Left lobe of liver (tissue), 2 donors: ENCODE results near the gene KPNA5. TPM values are rescaled to one million over a fixed set of nuclear protein-coding genes. Genes with fewer than 3 reads are reported as not detected.
"Not testable (repeated sequence)": the region's sequence is repeated elsewhere in the genome, so short reads cannot be mapped to it uniquely, and the experiment has no call there.

Experiments
- ATAC-seq: fragments of 200-7000 bp; cut with Tn5 transposase; one replicate; pipeline ENCODE4 v1.9.1; 2020; ENCODE audit warnings: mild to moderate bottlenecking, moderate library complexity
- DNase-seq: peaks from one replicate; pipeline ENCODE4 v3.0.0-alpha.2; 2020; ENCODE audit warnings: low spot score
- total RNA-seq: library from RNA; stranded (reverse); gene quantifications from one replicate; pipeline ENCODE4 v1.2.1, GENCODE V29; 2021
- donor health status: DM: no; HTN: no; CAD: no; lungs with moderate emphysema.
- donor health status: DM: no; HTN: yes; CAD: no.

The KPNA5 gene
- total RNA-seq, 1 donor from 2014 or later, result 1.7 TPM

DNA sequence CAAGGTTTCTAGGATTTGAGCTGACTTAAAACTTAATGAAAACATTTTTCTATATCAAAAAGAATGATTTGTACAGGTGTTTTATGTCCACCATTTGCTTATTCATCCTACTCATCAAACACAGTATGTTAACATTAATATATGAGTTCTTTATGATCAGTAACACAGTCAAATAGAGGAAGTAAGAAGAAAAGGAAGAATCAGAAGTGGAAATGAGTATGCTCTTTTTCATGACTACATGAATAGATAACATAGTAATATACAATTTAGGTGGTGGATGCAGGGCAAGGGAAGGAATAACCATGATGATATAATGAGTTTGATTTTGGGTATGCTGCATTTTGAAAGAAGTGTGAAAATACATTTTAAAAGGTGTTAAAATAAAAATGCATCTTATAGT lies 16.5 kb downstream of the KPNA5 start:
- ATAC-seq, result no peak
- DNase-seq, result no peak

DNA sequence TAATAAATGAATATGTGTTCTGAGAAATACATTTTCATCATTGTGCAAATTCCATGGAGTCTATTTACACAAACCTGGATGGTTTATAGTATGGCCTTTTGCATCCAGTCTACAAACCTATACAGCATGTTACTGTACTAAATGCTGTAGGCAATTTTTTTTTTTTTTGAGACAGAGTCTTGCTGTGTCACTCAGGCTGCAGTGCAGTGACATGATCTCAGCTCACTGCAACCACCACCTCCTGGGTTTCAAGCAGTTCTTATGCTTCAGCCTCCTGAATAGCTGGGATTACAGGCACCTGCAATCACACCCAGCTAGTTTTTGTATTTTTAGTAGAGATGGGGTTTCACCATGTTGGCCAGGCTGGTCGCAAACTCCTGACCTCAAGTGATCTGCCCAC lies 22.9 kb downstream of the KPNA5 start:
- ATAC-seq, result not testable (repeated sequence)

DNA sequence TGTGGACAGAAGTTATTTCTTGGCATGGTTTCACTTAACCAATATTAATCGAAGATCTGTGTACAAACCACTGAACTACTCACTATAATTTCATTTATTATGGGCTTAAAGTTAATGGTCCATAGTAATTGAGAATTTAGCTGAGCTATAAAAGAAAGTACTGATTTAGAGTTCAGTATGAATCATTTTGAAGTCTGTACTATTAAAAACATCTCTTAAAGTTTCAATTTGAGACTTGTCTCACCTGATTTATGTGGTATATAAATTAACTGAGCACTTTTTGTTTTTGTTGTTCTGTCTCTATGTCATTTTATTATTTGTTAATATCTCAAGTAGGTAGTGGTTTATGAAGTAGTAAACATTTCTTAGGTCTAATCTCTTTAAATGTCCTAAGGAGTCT lies 24.9 kb downstream of the KPNA5 start:
- ATAC-seq, result no peak

More for the DNA sequence above, 22.9 kb downstream of the KPNA5 start:
- not testable (repeated sequence) for DNase-seq

DNA sequence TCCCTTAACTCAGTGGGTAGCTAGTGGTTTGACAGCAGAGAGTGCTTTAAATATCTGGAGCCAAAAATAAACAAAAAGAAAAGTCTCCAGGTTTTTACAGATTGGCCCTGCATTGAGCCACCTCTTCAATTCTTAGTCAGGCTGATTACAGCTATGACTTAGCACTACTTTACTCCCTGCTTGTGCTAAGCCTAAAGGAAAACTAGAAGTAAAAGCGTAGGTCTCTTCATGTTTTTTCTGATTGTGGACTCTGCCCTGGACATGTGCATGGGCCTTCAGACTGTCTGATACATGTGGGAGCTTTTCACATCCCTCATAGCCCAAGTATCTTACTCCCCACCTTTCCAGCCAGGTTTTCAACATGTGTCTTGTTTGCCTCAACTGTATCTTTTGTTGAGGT lies 33.3 kb downstream of the KPNA5 start:
- no peak for DNase-seq
- ATAC-seq, result no peak

More for the DNA sequence above, 24.9 kb downstream of the KPNA5 start:
- DNase-seq, result no peak

DNA sequence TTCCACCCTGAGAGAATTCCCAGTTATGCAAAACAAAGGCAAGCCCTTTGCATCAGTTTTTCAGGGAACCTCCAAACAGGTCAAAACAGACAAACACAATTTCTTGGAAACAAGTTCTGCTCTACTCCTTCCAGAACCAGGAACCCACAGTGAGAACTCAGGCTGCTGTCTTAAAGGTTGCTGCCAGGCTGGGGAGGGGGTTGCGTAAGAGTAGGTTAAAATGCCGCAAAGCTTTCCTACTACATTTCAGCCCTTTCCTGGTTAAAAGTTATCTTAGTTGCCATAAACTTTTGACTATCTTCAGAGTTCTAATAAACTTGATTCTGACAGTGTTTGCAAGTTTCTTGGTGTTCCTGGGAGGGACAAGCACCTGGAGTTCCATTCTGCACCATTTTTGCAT lies 33.8 kb downstream of the KPNA5 start:
- no peak for ATAC-seq
- DNase-seq, result no peak

DNA sequence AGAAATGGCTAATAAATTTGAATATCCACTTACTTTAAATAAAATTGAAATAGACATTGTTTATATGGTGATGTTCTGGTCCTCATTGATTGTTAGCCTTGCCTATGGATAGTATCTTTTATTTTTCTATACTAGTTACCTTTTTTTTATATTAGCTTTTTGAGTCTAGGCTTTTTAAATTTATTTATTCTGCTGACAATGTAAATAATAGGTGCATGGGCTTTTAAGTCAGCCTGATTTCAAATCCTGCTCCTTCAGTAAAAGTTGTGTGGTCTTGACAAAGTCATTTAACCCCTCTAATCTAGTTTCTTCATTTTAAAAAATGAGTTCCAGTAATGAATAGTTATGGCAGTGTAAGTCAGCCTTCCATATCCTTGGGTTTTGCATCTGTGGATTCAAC lies 45.9 kb downstream of the KPNA5 start:
- DNase-seq, result no peak
- ATAC-seq, result no peak

DNA sequence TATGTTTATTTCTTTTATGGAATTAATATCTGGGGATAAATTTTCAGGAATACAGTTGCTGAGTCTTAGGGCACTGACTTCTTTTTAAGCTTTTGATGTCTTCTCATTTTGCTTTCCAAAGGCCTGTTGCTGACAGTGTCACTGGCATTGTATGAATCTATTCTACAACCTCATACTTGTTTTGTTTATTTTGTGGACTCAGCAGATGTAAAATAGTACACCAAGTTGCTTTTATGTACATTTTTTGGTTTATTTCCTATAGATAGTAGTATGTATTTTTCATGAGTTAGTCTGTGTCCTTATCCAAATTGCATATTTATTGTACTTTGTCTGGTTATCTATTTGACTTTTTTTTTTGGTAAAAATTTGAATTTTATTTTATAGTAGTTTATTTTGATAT lies 49.5 kb downstream of the KPNA5 start:
- ATAC-seq (no peak), DNase-seq (no peak)

DNA sequence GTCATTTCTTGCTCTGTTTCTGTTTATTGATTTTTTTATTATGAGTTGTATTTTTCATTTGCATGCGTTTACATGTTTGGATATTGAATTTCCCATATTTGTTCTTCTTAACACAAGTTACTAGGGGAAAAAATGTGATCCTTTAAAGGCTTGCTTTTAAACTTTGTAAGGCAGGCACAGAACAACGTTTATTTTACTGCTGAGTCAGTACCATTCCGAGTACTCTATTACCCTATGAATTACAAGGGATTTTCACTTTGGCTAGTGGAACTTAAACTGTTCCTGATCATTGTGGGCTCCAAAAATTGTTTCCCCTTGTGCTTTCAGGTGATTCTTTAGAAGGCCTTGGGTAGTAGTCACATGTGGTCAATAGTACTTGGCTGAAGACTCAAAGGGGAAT lies 56.0 kb downstream of the KPNA5 start:
- DNase-seq (no peak), ATAC-seq (no peak)

DNA sequence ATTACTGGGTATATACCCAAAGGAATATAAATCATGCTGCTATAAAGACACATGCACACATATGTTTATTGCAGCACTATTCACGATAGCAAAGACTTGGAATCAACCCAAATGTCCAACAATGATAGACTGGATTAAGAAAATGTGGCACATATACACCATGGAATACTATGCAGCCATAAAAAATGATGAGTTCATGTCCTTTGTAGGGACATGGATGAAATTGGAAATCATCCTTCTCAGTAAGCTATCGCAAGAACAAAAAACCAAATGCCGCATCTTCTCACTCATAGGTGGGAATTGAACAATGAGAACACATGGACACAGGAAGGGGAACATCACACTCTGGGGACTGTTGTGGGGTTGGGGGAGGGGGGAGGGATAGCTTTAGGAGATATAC lies 59.5 kb downstream of the KPNA5 start:
- ATAC-seq, DNase-seq: not testable (repeated sequence)

DNA sequence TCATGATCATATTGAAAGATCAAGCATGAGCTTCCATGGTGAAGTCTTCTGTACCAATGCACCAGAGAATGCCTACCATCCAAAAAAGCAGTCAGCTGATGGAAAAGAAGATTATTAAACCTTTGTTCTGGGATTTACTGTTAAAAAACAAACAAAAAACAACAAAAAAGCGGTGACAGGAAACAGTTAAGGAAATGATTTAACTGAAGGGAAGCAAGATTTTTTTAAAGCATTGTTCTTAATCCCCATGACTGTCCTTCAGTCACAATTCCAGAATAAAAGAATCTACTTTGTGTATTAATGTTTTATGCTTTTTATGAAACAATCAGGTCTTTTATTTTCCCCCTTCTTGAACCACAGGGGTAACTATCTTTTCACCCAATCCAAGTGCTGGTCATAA lies 60.6 kb downstream of the KPNA5 start:
- no peak for DNase-seq

DNA sequence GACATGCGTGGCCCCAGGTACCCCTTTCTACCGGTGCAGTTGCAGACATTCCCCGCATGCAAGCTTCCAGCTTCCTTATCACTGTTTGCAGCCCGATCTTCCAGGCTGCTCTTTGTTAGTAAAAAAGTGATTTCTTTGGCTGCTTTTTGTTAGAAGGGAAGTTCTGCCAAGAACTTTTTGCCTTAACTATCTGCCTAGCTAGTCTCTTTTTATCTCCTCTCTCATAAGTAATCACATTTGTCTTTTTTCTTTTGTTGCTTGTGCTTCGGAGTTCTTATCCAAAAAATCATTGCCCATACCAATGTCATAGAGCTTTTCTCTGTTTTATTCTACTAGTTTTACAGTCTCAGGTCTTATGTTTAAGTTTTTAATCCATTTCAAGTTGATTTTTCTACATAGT lies 64.2 kb downstream of the KPNA5 start:
- no peak for DNase-seq

More for the DNA sequence above, 60.6 kb downstream of the KPNA5 start:
- no peak for ATAC-seq

DNA sequence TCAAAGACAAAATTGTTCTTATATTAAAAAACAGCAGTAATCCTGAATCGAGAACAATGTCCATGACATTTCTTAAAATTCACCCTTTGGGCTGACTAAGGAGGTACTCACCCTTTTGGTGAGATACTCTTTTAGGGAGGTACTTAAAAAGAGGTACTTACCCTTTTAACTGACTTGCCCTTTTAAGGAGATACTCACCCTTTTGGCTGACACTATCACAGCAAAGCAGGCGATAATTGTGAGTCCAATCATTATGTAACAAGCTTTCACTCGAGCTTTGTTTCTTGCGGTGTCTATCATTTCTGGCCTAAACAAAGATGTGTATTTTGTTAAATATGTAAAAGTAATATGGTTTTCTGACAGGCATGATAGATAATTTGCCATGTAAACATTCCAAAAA lies 80.8 kb downstream of the KPNA5 start:
- ATAC-seq, result no peak
- no peak for DNase-seq

More for the DNA sequence above, 64.2 kb downstream of the KPNA5 start:
- ATAC-seq, result no peak

DNA sequence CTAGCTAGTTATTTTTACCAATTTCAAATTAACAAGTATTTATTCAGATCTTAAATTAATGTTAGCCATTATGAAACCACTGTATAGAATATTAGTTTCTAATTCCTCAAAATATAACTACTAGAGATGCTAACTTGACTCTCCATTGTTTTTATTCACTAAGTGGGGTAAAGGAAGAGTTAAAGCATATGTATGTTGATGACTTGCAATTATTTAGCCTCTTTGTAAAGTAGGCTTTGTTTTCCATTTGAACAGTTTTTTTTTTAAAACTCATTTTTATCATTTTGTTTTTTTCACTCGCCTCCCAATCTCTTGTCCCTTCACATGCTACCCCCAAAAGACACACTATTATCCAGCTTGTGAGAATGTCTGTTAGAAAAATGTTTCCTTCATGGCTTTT lies 81.2 kb downstream of the KPNA5 start:
- DNase-seq, result no peak
- no peak for ATAC-seq

DNA sequence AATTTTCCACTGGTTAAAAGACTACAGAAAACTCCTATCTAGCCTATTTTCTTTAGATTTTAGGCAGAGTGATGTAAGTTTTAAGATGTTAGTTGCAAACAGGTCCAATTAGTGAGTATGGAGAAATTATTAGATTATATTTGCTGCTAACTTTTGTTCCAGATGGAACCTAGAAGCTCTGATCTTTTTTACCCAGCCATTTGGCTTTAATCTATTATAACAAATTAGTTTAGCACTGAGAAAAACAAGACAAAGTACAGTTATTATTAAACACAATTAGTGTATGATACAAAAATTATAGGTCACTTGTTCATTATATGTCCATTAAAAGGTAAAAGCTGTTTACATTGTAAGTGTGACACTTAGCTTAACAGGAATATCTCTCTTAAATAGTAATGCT lies 82.0 kb downstream of the KPNA5 start:
- DNase-seq, result no peak
- no peak for ATAC-seq

DNA sequence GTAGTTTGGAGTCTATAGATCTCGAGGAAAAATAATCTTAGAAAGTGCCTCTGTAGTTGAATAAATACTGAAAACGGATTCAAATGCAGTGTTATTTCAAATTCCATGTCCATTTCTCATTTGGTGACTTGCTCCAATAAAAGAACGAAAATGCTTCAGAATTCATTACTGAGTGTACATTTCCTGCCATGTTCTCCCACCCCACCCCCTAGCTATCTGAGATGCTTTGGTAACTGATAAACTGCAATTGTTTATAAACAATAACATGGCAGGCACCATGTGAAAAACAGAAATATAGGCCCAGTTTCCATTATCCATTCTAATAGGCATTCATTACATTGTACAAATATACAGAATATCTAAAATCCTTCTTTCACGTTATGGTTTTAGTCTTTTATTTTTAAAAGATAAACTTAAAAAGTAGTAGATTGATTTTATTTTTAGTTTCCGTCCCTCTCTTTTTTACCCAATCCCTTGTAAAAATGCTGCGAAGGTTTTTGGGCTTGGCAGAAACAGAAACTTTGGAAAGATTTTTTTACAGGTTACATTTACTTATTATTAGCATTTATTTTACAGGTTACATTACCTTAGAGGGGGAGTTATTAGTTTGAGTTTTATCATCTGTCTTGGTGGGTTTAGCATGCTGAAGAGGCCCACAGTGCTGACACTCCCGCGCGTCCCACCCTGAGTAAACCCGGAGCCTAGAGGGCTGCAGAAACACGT lies 83.1 kb downstream of the KPNA5 start:
- DNase-seq (no peak), ATAC-seq (no peak)

DNA sequence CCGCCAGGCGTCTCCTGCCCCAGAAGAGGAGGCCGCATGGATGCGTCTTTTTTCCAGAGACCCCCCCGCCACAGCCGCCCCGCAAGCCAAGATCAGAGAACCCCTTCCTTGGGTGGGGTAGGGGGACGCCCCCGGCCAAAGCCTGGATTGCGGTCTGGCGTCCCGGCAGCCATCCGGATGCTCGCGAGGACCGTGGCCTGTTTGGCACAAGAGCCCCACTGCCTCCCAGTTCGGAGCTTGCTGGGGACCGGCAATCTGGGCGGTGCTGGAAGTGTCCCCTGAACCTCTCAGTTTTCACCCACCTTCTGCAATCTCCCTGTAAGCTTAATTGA lies 83.6 kb downstream of the KPNA5 start:
- no peak for ATAC-seq
- DNase-seq, result no peak

DNA sequence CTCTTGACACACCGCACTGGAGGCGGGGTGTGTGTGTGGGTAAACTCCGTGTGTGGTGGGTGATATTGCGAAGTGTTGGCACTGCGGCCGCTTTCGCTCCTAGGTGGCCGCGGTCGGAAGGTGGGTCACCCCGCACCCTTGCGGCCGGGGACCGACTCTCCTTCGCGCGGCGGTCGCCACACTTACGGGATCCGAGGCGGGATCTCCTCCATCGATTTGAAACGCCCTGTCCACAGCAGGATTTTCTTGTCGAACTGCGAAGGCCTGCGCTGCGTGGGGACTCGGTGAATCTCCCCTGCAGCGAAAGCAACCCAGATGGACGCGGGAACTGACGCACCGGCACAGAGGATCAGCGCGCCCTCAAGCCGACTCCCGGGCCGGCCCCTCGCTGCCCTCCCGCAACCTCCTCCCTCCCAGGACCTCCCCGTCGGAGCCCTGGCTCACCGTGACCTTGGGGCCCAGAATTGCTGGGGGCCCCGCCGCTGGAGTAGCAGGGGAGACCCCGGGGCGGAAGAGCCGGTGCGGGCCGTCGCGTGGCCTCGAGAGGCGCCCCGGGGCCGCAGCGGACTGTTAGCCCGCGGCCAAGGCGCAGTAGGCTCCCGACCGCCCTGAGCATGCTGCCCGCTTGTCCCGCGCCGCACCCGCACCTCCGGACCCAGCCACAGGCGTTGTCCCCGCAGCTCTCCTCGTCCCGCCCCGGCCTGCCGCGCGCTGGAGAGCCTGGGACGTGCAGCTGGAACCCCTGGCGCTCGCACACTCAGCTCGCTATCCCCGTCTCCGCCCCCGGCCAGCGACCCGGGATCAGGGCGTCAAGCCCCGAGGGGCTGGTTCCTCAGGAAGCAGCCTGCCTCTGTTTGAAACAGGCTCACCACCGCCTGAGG lies 84.2 kb downstream of the KPNA5 start, which contains the start of gene FAM162B:
FAM162B (minus strand) TSS at position 759 of the 881 bp plus-strand sequence; CDS start at position 616, 143 bp downstream.
- ATAC-seq (peak; percentile 59), DNase-seq (no peak)

DNA sequence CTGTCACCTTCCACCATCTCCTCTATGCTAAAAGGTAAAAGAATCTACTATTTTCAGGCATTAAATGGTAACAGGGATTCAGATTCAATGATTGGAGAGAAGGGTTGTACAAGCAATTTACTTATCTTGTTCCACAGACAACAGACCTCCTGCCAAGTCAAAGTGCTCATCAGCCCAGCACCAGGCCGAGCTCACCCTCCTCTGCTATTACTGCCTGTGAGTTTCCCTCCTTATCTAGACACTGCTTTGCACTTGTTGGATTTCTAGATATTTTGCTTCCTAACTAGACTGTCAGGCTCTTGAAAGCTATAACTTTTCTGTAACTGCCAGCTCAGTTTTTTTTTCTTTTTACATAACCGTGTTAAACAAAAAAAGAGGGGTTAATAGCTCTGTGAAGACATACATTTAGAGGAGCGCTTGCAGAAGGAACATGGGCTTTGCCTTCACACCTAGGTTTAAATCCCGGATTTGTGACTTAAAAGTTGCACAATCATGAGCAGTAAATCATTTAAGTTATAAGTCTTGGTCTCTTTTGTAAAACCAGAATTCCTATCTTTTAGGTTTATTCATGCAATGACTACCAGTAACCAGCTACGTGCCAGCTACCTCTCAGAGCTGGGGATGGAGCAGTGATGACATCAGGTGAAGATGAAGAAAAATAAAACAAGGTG lies 85.6 kb downstream of the KPNA5 start:
- ATAC-seq (no peak), DNase-seq (no peak)

DNA sequence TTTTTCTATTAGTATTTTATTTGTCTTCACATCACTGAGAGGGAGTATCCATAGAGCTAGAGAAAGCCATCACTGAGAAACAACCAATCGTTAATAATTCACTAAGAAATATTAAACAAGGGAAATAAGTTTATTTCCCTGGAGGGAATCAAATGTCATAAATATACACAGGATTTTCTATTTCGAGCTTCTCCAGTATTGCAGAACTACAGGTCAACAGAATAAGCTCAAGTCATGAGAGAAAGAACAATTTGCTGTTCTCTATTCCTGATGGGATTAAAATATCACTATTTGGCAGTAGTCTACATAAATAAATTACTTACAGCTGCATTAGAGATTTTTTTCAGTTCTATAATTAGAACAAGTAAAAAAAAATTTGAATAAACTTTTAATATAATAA lies 86.7 kb downstream of the KPNA5 start:
- DNase-seq, result no peak
- no peak for ATAC-seq

DNA sequence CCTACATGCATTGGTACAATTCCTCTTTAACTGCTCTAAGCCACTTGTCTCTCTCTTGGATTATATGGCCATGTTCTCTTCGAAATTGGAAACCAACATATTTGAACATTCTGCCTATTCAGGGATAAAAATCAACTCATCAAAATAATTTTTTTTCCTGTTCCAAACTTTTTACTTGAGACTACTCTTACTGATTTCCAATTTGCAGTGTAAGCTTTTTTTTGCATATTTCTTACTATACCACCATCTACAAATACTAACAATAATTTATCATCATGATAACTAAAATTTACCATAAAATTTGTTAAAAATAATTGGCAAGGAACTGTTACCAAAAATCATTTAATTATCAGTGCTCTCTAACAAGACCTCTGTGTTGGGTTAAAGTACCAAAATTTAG lies 91.4 kb downstream of the KPNA5 start:
- no peak for ATAC-seq
- no peak for DNase-seq

DNA sequence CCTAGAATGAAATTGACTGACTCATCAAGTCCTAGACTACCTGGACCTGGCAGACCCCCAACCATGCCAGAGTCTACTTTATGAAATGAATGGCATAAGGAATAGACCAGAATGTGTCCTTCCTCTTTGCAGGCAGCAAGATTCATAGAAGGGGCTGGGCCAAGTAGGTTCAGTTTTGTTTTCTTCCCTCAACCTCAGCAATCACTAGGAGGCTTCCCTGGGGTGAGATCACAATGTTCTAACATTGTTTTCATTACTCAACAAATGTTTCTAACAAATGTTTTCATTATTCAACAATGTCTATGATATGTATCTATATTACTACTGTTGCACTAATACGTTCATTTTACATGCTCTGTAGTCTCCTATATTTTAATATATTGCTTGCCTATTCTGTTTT lies 92.9 kb downstream of the KPNA5 start:
- ATAC-seq (no peak), DNase-seq (no peak)
